Measurements from ENCODE around the gene WLS. TPM values are rescaled to one million over a fixed set of nuclear protein-coding genes. Genes with fewer than 3 reads are reported as not detected.
A peak's percentile ranks its signal among the peaks of the same experiment; 100 is the strongest.

WLS gene
- total RNA-seq, 1 donor from 2014 or later = 187 TPM

- H3K27me3 Mint-ChIP-seq (ENCODE audit: low read depth, unreplicated experiment) = no peaks in the 10 kb centered on the region
- Histone ChIP-seq H3K9me3 (ENCODE audit: insufficient read depth, low read depth, low read length) (no peaks in the 10 kb centered on the region), H2AFZ (ENCODE audit: low read depth, low read length) (no peak overlapping the region), H3K9ac (ENCODE audit: low read length) (no peak overlapping the region), H3K27ac (ENCODE audit: low read depth, low read length) (no peak overlapping the region), H3K4me1 (ENCODE audit: insufficient read depth, low read length) (no peaks in the 10 kb centered on the region), H3K4me2 (ENCODE audit: low read length) (no peak overlapping the region), H3K4me3 (ENCODE audit: insufficient read depth, low read depth, low read length) (no peak overlapping the region), H3K36me3 (ENCODE audit: insufficient read depth, low read length) (no peaks in the 10 kb centered on the region), H3K27me3 (ENCODE audit: insufficient read depth, low read length) (no peaks in the 10 kb centered on the region), H4K20me1 (ENCODE audit: insufficient read depth, low read length) (no peaks in the 10 kb centered on the region), H3K79me2 (ENCODE audit: insufficient read depth, low read length) (no peaks in the 10 kb centered on the region)
- FAIRE-seq = no peak
- DNase-seq (ENCODE audit: low read depth) = peak; percentile 49
- no peaks in the 10 kb centered on the region for H3K36me3 Mint-ChIP-seq (ENCODE audit: low read depth, unreplicated experiment)
- TF ChIP-seq EZH2 (IDR thresholded peaks at IDR 0.05; ENCODE audit: insufficient read depth, low read length) = no peak
- no peak for TF ChIP-seq CTCF (IDR thresholded peaks at IDR 0.05; ENCODE audit: insufficient read depth, low read depth, low read length)
- H3K27ac Mint-ChIP-seq (ENCODE audit: unreplicated experiment) = no peak overlapping the region
- H3K4me1 Mint-ChIP-seq (ENCODE audit: low read depth, unreplicated experiment) = no peaks in the 10 kb centered on the region
- H3K4me3 Mint-ChIP-seq (ENCODE audit: unreplicated experiment) = no peak overlapping the region
- peaks cover 13% of the 10 kb centered on the region for H3K9me3 Mint-ChIP-seq (ENCODE audit: unreplicated experiment)
Measured at GRCh38 chr1:68087184-68087583, 145.1 kb downstream of the WLS start.

GRCh38 chr1:68085752-68086151 lies 146.6 kb downstream of the WLS start:
- Histone ChIP-seq H3K9ac (ENCODE audit: low read length) (no peak overlapping the region), H2AFZ (ENCODE audit: low read depth, low read length) (no peak overlapping the region), H3K27me3 (ENCODE audit: insufficient read depth, low read length) (no peaks in the 10 kb centered on the region), H3K36me3 (ENCODE audit: insufficient read depth, low read length) (no peaks in the 10 kb centered on the region), H3K4me1 (ENCODE audit: insufficient read depth, low read length) (no peaks in the 10 kb centered on the region), H3K79me2 (ENCODE audit: insufficient read depth, low read length) (no peaks in the 10 kb centered on the region), H3K4me3 (ENCODE audit: insufficient read depth, low read depth, low read length) (no peak overlapping the region), H3K9me3 (ENCODE audit: insufficient read depth, low read depth, low read length) (no peaks in the 10 kb centered on the region), H3K4me2 (ENCODE audit: low read length) (no peak overlapping the region), H4K20me1 (ENCODE audit: insufficient read depth, low read length) (no peaks in the 10 kb centered on the region), H3K27ac (ENCODE audit: low read depth, low read length) (no peak overlapping the region)
- peaks cover 5% of the 10 kb centered on the region for H3K4me1 Mint-ChIP-seq (ENCODE audit: low read depth, unreplicated experiment)
- FAIRE-seq = no peak
- H3K27me3 Mint-ChIP-seq (ENCODE audit: low read depth, unreplicated experiment) = no peaks in the 10 kb centered on the region
- no peak for DNase-seq (ENCODE audit: low read depth)
- H3K36me3 Mint-ChIP-seq (ENCODE audit: low read depth, unreplicated experiment) = no peaks in the 10 kb centered on the region
- H3K4me3 Mint-ChIP-seq (ENCODE audit: unreplicated experiment) = no peak overlapping the region
- H3K27ac Mint-ChIP-seq (ENCODE audit: unreplicated experiment) = no peak overlapping the region
- no peak for TF ChIP-seq EZH2 (IDR thresholded peaks at IDR 0.05; ENCODE audit: insufficient read depth, low read length)
- no peak for TF ChIP-seq CTCF (IDR thresholded peaks at IDR 0.05; ENCODE audit: insufficient read depth, low read depth, low read length)
- H3K9me3 Mint-ChIP-seq (ENCODE audit: unreplicated experiment) = peaks cover 7% of the 10 kb centered on the region

- no peak for TF ChIP-seq CTCF (IDR thresholded peaks at IDR 0.05; ENCODE audit: insufficient read depth, low read depth, low read length)
- TF ChIP-seq EZH2 (IDR thresholded peaks at IDR 0.05; ENCODE audit: insufficient read depth, low read length) = no peak
- no peak for DNase-seq (ENCODE audit: low read depth)
Measured at GRCh38 chr1:68083686-68084085, 148.6 kb downstream of the WLS start.

More at GRCh38 chr1:68083686-68084085, 148.6 kb downstream of the WLS start:
- Histone ChIP-seq H3K27ac (ENCODE audit: low read depth, low read length) (no peak overlapping the region), H3K27me3 (ENCODE audit: insufficient read depth, low read length) (no peaks in the 10 kb centered on the region), H3K36me3 (ENCODE audit: insufficient read depth, low read length) (no peaks in the 10 kb centered on the region), H3K4me2 (ENCODE audit: low read length) (no peak overlapping the region), H3K4me3 (ENCODE audit: insufficient read depth, low read depth, low read length) (no peak overlapping the region), H3K9ac (ENCODE audit: low read length) (no peak overlapping the region), H3K4me1 (ENCODE audit: insufficient read depth, low read length) (no peaks in the 10 kb centered on the region), H2AFZ (ENCODE audit: low read depth, low read length) (no peak overlapping the region), H4K20me1 (ENCODE audit: insufficient read depth, low read length) (no peaks in the 10 kb centered on the region), H3K79me2 (ENCODE audit: insufficient read depth, low read length) (no peaks in the 10 kb centered on the region), H3K9me3 (ENCODE audit: insufficient read depth, low read depth, low read length) (no peaks in the 10 kb centered on the region)
- no peak overlapping the region for H3K27ac Mint-ChIP-seq (ENCODE audit: unreplicated experiment)
- H3K4me1 Mint-ChIP-seq (ENCODE audit: low read depth, unreplicated experiment) = peaks cover 5% of the 10 kb centered on the region
- H3K9me3 Mint-ChIP-seq (ENCODE audit: unreplicated experiment) = peaks cover 4% of the 10 kb centered on the region
- FAIRE-seq = no peak
- no peaks in the 10 kb centered on the region for H3K27me3 Mint-ChIP-seq (ENCODE audit: low read depth, unreplicated experiment)
- H3K36me3 Mint-ChIP-seq (ENCODE audit: low read depth, unreplicated experiment) = peaks cover 3% of the 10 kb centered on the region
- H3K4me3 Mint-ChIP-seq (ENCODE audit: unreplicated experiment) = no peak overlapping the region
